SW480 (cell line): ENCODE results near the gene SPRR2F.

Source experiments
- DNase-seq: peaks from one replicate; pipeline ENCODE4 v3.0.0-alpha.2; 2016; ENCODE audit warnings: low spot score

The SPRR2F gene

DNA sequence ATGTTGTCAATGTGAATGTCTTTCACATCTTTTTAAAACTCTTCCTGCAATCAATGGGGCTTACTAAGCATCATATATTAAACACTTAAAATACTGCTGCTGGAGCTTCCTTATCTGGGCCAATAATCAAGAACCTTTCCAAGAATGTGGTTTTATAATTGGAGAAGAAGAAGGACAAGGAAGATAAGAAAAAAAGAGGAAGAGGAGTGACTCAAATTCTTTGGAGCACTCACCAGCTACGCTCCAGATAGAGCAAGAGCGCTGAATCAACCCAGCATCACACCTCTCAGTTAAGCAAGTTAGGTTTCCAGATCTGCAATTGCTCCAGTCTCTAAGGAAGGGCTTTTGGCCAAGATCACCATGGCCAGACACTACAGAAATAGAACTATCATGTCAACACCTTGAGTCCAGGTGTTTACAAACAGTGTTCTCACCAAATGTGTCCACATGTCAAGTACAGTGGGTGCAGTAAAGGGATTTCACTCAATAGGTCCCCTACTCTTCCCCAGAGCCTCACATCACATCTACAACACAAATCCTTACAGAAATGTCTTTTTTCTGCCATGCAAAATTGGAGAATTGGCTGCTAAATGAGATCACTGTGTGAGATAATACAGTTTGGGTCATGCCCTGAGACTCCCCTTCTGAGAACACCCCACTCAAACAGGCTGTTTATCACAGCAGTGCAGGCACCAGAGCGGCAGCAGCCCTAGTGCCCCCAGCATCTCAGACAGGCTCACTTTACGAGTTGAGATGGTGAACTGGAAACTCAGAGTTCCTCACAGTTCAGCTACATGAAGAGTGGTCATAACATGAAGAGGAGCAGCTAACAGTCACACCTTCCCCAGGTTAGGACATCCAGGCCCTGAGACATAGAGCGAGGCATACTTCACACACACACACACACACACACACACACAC, 40.2 kb downstream of the SPRR2F start:
- DNase-seq, result no peak

DNA sequence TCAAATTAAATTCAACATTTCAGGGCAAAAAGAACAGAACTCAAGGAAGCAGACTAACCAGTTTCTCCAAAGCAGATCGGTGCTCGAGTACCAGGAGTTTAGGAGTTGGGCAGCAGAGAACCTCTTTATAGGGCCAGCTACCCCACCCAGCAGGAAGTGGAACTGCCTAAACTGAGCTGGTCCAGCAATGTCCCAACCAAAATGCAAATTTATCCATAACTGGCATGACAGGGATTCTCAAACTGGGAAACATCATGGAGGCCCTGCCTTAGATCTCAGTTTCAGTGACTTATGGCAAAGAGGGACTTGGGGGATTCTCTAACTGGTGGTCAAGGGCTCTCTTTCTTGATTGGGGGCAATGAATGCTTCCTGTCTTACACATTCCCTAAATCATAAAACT, 41.8 kb downstream of the SPRR2F start, which contains the start of gene SPRR2B:
Gene SPRR2B (minus strand): TSS at position 101 of the 400 bp plus-strand sequence. CDS start 772 bp downstream, outside the sequence.
- no peak for DNase-seq

DNA sequence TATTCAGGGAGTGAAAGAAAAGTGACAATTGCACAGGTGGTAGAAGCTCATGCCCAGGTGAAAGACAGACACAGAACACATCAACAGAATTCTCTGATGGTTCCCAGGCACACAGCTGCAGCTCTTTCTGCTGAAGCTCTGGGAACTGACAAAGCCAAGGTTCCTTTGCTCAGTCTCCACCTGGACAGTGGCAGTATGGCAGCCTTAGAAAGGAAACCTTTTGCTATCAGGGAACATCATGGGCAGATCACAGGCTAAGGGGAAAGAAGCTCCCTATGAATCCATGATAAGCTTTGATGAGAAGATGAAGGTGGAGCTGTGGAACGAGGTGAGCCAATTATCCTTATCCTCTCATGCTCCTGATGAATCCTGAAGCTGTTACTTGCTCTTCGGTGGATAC, 43.1 kb downstream of the SPRR2F start:
- DNase-seq, result no peak
